Measurements from ENCODE around the gene HTR3C.

HTR3C gene

GRCh38 chr3:184078851-184079250 is 26.0 kb downstream of the HTR3C start:
- no peak overlapping the region for H3K27ac ChIP-seq
- no peaks in the 10 kb centered on the region for H4K20me1 ChIP-seq (ENCODE audit: insufficient read depth)
- no peaks in the 10 kb centered on the region for H3K4me1 ChIP-seq (ENCODE audit: low read depth, poor library complexity, severe bottlenecking)
- no peaks in the 10 kb centered on the region for H3K27me3 ChIP-seq (ENCODE audit: insufficient read depth, low read depth)
- H3K4me2 ChIP-seq: no peak overlapping the region
- no peaks in the 10 kb centered on the region for H3K79me2 ChIP-seq (ENCODE audit: insufficient read depth, low read depth)
- no peak overlapping the region for H3K9ac ChIP-seq
- no peak for TF ChIP-seq CTCF (conservative IDR thresholded peaks at IDR 0.05; ENCODE audit: low read depth, low read length)
- no peaks in the 10 kb centered on the region for H3K36me3 ChIP-seq (ENCODE audit: insufficient read depth)
- H2AFZ ChIP-seq (ENCODE audit: low read depth): no peak overlapping the region
- H3K4me3 ChIP-seq (IDR thresholded peaks at IDR 0.05; ENCODE audit: insufficient read depth, low read depth, low read length): no peak overlapping the region

GRCh38 chr3:184081116-184081830 is 28.4 kb downstream of the HTR3C start:
- TF ChIP-seq CTCF (conservative IDR thresholded peaks at IDR 0.05; ENCODE audit: low read depth, low read length): no peak
- Histone ChIP-seq H3K79me2 (ENCODE audit: insufficient read depth, low read depth) (no peaks in the 10 kb centered on the region), H3K4me2 (no peak overlapping the region), H3K27me3 (ENCODE audit: insufficient read depth, low read depth) (no peaks in the 10 kb centered on the region), H4K20me1 (ENCODE audit: insufficient read depth) (no peaks in the 10 kb centered on the region), H3K36me3 (ENCODE audit: insufficient read depth) (no peaks in the 10 kb centered on the region), H3K4me3 (IDR thresholded peaks at IDR 0.05; ENCODE audit: insufficient read depth, low read depth, low read length) (no peak overlapping the region), H3K9ac (no peak overlapping the region), H3K27ac (no peak overlapping the region), H3K4me1 (ENCODE audit: low read depth, poor library complexity, severe bottlenecking) (peaks cover 9% of the 10 kb centered on the region), H2AFZ (ENCODE audit: low read depth) (no peak overlapping the region)

- H3K4me1 ChIP-seq (ENCODE audit: low read depth, poor library complexity, severe bottlenecking): peaks cover 9% of the 10 kb centered on the region
- no peaks in the 10 kb centered on the region for H3K27me3 ChIP-seq (ENCODE audit: insufficient read depth, low read depth)
- H3K4me3 ChIP-seq (IDR thresholded peaks at IDR 0.05; ENCODE audit: insufficient read depth, low read depth, low read length): no peak overlapping the region
- H3K79me2 ChIP-seq (ENCODE audit: insufficient read depth, low read depth): no peaks in the 10 kb centered on the region
- no peak overlapping the region for H3K4me2 ChIP-seq
- no peak overlapping the region for H3K27ac ChIP-seq
- no peak for TF ChIP-seq CTCF (conservative IDR thresholded peaks at IDR 0.05; ENCODE audit: low read depth, low read length)
- H3K9ac ChIP-seq: no peak overlapping the region
- H4K20me1 ChIP-seq (ENCODE audit: insufficient read depth): no peaks in the 10 kb centered on the region
- H2AFZ ChIP-seq (ENCODE audit: low read depth): no peak overlapping the region
- H3K36me3 ChIP-seq (ENCODE audit: insufficient read depth): no peaks in the 10 kb centered on the region
Measured at GRCh38 chr3:184082034-184082433, 29.2 kb downstream of the HTR3C start.

GRCh38 chr3:184082465-184082864 is 29.6 kb downstream of the HTR3C start:
- H3K4me1 ChIP-seq (ENCODE audit: low read depth, poor library complexity, severe bottlenecking): peaks cover 9% of the 10 kb centered on the region
- no peak overlapping the region for H3K9ac ChIP-seq
- no peak overlapping the region for H3K4me2 ChIP-seq
- H4K20me1 ChIP-seq (ENCODE audit: insufficient read depth): no peaks in the 10 kb centered on the region
- no peaks in the 10 kb centered on the region for H3K36me3 ChIP-seq (ENCODE audit: insufficient read depth)
- no peak overlapping the region for H3K27ac ChIP-seq
- no peak overlapping the region for H2AFZ ChIP-seq (ENCODE audit: low read depth)
- no peak overlapping the region for H3K4me3 ChIP-seq (IDR thresholded peaks at IDR 0.05; ENCODE audit: insufficient read depth, low read depth, low read length)
- no peaks in the 10 kb centered on the region for H3K27me3 ChIP-seq (ENCODE audit: insufficient read depth, low read depth)
- no peak for TF ChIP-seq CTCF (conservative IDR thresholded peaks at IDR 0.05; ENCODE audit: low read depth, low read length)
- H3K79me2 ChIP-seq (ENCODE audit: insufficient read depth, low read depth): no peaks in the 10 kb centered on the region

Measured in KMS-11 (cell line).